Effector memory CD8-positive, alpha-beta T cell (primary cell): ENCODE results near the gene UBXN2A.
A peak's percentile ranks its signal among the peaks of the same experiment; 100 is the strongest.
"Not testable (repeated sequence)": the region's sequence is repeated elsewhere in the genome, so short reads cannot be mapped to it uniquely, and the experiment has no call there.

ENCODE experiments used
- ATAC-seq: fragments of 150-1000 bp; cut with Tn5 transposase; replicated peaks from 2 replicates; pipeline ENCODE4 v1.10.0; 2021; ENCODE audit warnings: mild to moderate bottlenecking, moderate library complexity
- DNase-seq, 3 experiments: peaks; one replicate each; pipeline ENCODE4 v3.0.0; 2021
- H3K27ac Mint-ChIP-seq, 2 donors: one replicate each; pipeline ENCODE4 v1.8.0; 2022; ENCODE audit warnings: mild to moderate bottlenecking in 2 of 2, mixed read lengths in 2 of 2, moderate library complexity in 2 of 2
- H3K27me3 Mint-ChIP-seq, 2 donors: one replicate each; pipeline ENCODE4 v1.8.0; 2022; ENCODE audit warnings: mixed read lengths in 2 of 2
- H3K36me3 Mint-ChIP-seq: one replicate; pipeline ENCODE4 v1.8.0; 2022; ENCODE audit warnings: mild to moderate bottlenecking, moderate library complexity, mixed read lengths; ENCODE audit not compliant: insufficient read depth
- H3K4me1 Mint-ChIP-seq, 2 donors: one replicate each; pipeline ENCODE4 v1.8.0; 2022; ENCODE audit warnings: low read depth in 2 of 2, mixed read lengths in 2 of 2
- H3K4me3 Mint-ChIP-seq, 2 donors: one replicate each; pipeline ENCODE4 v1.8.0; 2022; ENCODE audit warnings: mild to moderate bottlenecking in 2 of 2, mixed read lengths in 2 of 2, moderate library complexity in 2 of 2
- H3K9me3 Mint-ChIP-seq, 2 donors: one replicate each; pipeline ENCODE4 v1.8.0; 2022; ENCODE audit warnings: mixed read lengths in 2 of 2

UBXN2A gene

DNA sequence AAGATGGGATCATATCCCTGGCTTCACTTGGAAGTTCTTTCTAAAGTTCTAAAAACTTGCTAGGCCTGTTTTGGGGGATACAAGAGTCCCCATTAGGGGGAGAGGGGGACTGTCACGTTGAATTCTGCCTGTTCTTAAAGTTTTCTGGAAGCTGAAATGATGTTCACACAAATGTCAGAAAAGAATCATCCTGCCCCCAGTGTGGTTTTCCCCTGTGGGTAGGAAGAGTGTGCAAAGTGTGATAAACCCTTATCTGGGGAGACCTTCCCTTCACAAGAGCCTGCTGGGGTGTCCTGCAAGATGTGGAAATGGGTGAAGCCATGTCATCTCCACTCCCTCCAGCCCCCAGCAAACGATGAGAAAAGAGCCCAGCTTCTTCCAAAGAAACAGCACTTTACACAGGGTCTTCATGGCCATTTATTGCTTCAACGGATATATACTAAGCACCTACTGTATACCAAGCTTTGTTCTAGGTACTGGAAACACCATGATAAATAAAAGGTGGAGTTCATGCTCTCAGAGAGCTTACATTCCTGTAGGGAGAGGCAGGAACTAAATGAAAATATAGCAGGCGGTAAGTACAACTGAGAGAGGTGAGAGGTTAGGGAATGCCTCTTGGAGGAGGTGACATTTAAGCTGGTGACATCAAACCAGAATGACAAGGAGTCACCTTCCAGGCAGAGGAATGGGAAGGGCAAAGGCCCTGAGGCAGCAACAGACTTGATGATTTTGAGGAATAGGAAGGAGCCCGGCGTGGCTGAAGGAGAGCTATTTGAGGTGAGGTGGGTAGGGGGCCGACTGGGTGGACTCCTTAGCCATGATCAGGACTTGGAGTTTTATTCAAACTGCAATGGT, 71.2 kb downstream of the UBXN2A start:
- Mint-ChIP-seq H3K27ac (no peak overlapping the region), H3K4me1 (peaks cover 5 to 7% of the 10 kb centered on the region in 2 donors), H3K9me3 (no peaks in the 10 kb centered on the region), H3K27me3 (peaks cover 31 to 45% of the 10 kb centered on the region in 2 donors), H3K4me3 (no peak overlapping the region), H3K36me3 (no peaks in the 10 kb centered on the region)
- ATAC-seq = peak; percentile 42
- DNase-seq = no peak

DNA sequence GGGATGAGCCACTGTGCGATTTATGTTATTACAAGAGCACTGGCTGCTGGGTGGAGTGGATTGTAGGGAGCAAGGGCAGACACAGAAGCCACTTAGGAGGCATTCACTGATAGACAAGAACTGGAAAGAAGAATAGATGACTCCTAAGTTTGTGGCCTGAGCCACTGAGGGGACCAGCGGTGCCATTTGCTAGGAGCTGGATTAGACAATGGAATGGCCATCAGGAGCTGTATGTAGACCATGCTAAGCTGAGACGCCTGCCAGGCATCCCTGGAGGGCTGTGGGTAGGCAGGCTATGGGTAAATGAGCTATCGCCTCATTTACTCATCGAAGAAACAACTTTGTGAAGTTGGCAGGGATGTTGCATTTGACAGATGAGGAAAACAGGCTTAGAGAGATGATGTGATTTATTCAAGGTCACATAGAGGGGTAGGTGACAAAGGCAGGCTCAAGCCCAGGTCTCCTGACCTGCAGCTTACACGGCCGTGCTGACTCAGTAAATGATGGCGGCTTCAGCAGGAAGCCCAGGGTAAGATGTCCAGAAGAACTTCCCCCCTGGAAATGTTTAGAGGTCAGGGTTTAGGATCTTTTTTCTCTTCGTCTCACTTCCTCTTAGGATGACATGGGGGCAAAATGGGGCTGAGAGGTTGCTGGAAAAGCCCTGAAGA, 72.4 kb downstream of the UBXN2A start:
- Mint-ChIP-seq H3K27me3 (peaks cover 31 to 45% of the 10 kb centered on the region in 2 donors), H3K27ac (no peak overlapping the region), H3K36me3 (no peaks in the 10 kb centered on the region), H3K9me3 (no peaks in the 10 kb centered on the region), H3K4me3 (no peak overlapping the region), H3K4me1 (peaks cover 5 to 7% of the 10 kb centered on the region in 2 donors)
- ATAC-seq (no peak), DNase-seq (no peak)

DNA sequence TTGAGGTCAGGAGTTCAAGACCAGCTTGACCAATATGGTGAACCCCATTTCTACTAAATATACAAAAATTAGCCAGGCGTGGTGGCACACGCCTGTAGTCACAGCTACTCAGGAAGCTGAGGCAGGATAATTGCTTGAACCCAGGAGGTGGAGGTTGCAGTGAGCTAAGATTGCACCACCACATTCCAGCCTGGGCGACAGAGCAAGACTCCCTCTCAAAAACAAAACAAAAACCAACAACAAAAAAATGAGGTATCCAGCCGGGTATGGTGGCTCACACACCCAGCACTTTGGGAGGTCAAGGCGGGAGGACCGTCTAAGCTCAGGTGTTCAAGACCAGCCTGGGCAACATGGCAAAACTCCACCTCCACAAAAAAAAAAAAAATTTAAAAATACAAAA, 74.6 kb downstream of the UBXN2A start:
- ATAC-seq, H3K4me3 Mint-ChIP-seq: not testable (repeated sequence)

DNA sequence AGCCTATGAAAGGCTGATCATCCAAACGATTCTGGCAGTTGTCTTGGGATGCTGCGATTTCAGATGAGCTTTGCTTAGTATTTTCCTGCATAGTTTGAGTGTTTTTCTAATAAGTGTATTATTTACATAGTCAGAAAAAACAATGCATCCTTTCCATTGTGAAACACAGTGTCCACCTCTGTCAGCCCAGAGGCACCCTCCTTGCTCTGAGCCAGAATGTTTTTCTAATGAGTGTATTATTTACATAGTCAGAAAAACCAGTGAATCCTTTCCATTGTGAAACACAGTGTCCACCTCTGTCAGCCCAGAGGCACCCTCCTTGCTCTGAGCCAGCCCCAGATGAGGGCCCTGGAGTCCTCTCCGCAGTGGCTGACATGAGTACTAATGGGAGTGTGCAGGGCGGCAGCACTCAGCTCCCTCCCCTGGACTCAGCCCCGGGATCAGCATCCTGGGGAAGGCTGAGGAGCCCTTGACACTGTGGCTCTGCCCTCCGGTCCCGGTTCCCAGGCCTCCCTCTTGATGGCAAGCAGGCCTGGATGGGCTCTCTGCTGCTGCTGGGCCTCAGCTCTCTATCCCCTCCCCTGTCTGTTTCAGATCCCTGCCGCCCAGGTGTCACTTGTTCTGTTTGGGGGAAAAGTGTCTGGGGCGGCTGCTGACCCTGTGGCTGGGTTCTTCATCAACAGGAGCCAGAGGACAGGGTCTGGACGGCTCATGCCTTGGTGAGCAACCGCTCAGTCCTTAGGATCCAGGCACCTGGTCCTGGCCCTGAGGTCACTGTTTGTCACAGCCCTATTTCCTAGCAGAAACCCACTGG, 75.5 kb downstream of the UBXN2A start:
- no peak overlapping the region for H3K27ac Mint-ChIP-seq
- H3K27me3 Mint-ChIP-seq = peaks cover 29 to 31% of the 10 kb centered on the region in 2 donors
- no peaks in the 10 kb centered on the region for H3K36me3 Mint-ChIP-seq
- H3K4me3 Mint-ChIP-seq = no peak overlapping the region
- ATAC-seq = no peak
- DNase-seq = no peak
- no peaks in the 10 kb centered on the region for H3K9me3 Mint-ChIP-seq
- H3K4me1 Mint-ChIP-seq = peaks cover 5 to 7% of the 10 kb centered on the region in 2 donors

More for the DNA sequence above, 74.6 kb downstream of the UBXN2A start:
- H3K9me3 Mint-ChIP-seq, H3K36me3 Mint-ChIP-seq, DNase-seq, H3K4me1 Mint-ChIP-seq: not testable (repeated sequence)
- Mint-ChIP-seq H3K27me3 (peaks cover 31% of the 10 kb centered on the region in 2 donors), H3K27ac (peak overlapping the region in 1 of 2 donors; percentile 3)

- Mint-ChIP-seq H3K27ac (no peak overlapping the region), H3K4me3 (no peak overlapping the region), H3K36me3 (no peaks in the 10 kb centered on the region), H3K27me3 (peaks cover 23 to 25% of the 10 kb centered on the region in 2 donors), H3K4me1 (peaks cover under 1 to 4% of the 10 kb centered on the region in 2 donors), H3K9me3 (no peaks in the 10 kb centered on the region)
- ATAC-seq (no peak), DNase-seq (no peak)
Observed at GRCh38 chr2:24016376-24016761, 76.1 kb downstream of the UBXN2A start.

DNA sequence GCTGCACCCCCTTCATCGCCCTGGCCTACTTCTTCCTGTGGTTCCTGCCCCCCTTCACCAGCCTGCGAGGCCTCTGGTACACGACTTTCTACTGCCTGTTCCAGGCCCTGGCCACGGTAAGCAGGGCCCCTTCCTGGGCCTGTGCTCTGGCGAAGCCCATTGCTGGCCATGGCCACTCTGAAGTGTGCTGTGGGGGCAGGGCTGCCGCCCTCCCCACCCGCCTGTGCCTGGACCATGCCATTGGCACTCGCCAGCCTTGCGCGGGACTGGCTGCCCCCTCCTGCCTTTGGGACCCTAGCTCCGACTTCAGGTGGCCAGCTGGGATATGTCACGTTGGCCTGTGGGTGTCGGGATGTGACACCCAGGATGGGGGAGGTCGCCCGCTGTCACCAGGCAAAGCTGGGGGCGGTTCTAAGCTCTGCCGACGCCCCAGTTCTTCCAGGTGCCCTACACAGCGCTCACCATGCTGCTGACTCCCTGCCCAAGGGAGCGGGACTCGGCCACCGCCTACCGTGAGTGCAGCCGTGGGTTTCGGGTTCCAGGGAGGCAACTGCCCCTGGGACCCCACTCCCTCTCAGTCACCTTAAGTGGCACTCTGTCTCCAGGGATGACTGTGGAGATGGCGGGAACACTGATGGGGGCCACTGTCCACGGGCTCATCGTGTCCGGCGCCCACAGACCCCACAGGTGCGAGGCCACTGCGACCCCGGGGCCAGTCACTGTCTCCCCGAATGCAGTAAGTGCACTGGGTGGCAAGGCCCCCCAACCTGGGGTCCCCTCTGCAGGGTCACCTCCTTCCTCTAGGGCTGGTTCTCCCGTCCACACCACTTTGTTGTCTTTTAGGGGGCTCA, 76.8 kb downstream of the UBXN2A start:
- ATAC-seq = no peak
- Mint-ChIP-seq H3K9me3 (no peaks in the 10 kb centered on the region), H3K4me1 (no peaks in the 10 kb centered on the region), H3K4me3 (no peak overlapping the region), H3K36me3 (no peaks in the 10 kb centered on the region), H3K27ac (no peak overlapping the region), H3K27me3 (peaks cover 16 to 18% of the 10 kb centered on the region in 2 donors)
- DNase-seq = no peak

- Mint-ChIP-seq H3K27me3 (peaks cover 10 to 14% of the 10 kb centered on the region in 2 donors), H3K4me3 (no peak overlapping the region), H3K4me1 (peaks cover 0 to 2% of the 10 kb centered on the region in 2 donors), H3K9me3 (no peaks in the 10 kb centered on the region), H3K36me3 (no peaks in the 10 kb centered on the region), H3K27ac (no peak overlapping the region)
- DNase-seq (no peak), ATAC-seq (no peak)
Observed at GRCh38 chr2:24017711-24018110, 77.4 kb downstream of the UBXN2A start.

DNA sequence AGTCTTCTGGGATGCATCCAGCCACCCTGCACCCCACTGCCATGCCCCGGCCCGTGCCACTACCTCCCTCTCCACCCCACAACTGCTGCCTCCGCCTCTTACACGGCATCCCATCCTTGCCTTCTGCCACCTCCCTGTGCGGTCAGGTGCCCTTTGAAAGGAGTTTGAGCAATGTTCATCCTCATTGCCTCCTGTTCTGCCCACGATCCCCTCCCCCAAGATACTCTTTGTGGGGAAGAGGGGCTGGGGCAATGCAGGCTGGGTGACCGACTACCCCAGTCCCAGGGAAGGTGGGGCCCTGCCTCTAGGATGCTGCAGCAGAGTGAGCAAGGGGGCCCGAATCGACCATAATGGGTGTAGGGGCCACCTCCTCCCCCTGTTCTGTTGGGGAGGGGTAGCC, 78.0 kb downstream of the UBXN2A start:
- no peak for DNase-seq

GRCh38 chr2:24019729-24020128, 79.5 kb downstream of the UBXN2A start:
- H3K27me3 Mint-ChIP-seq = peaks cover 0 to 2% of the 10 kb centered on the region in 2 donors
- no peaks in the 10 kb centered on the region for H3K9me3 Mint-ChIP-seq
- H3K27ac Mint-ChIP-seq = no peak overlapping the region
- no peak overlapping the region for H3K4me3 Mint-ChIP-seq
- no peak for DNase-seq
- H3K4me1 Mint-ChIP-seq = peaks cover 0 to 2% of the 10 kb centered on the region in 2 donors
- ATAC-seq = no peak
- no peaks in the 10 kb centered on the region for H3K36me3 Mint-ChIP-seq

More for the DNA sequence above, 78.0 kb downstream of the UBXN2A start:
- H3K4me3 Mint-ChIP-seq = no peak overlapping the region
- H3K36me3 Mint-ChIP-seq = no peaks in the 10 kb centered on the region
- H3K27ac Mint-ChIP-seq = no peak overlapping the region
- peaks cover 9% of the 10 kb centered on the region in 2 donors for H3K27me3 Mint-ChIP-seq
- ATAC-seq = no peak
- no peaks in the 10 kb centered on the region for H3K9me3 Mint-ChIP-seq
- peaks cover 0 to 2% of the 10 kb centered on the region in 2 donors for H3K4me1 Mint-ChIP-seq

DNA sequence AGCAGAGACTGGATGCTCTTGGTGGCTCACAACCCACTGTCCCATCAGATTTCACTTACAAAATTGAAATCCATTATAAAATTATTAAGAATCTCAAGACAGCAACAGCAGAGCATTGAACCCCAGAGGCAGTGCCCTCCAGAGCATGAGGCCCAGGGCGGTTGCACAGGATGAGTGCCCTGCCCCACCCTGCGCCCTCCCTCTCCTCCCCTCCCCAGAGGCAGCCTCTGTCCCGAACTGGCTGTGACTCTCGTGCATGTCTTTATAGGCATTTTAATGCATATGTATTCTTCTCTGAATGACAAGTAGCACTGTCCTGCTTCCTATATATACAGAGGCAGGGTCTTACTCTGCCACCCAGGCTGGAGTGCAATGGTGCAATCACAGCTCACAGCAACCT, 80.0 kb downstream of the UBXN2A start:
- Mint-ChIP-seq H3K9me3 (no peaks in the 10 kb centered on the region), H3K36me3 (no peaks in the 10 kb centered on the region), H3K27me3 (no peaks in the 10 kb centered on the region), H3K27ac (no peak overlapping the region), H3K4me3 (no peak overlapping the region), H3K4me1 (peaks cover 0 to 4% of the 10 kb centered on the region in 2 donors)
- ATAC-seq (no peak), DNase-seq (no peak)

- no peak overlapping the region for H3K4me3 Mint-ChIP-seq
- H3K27me3 Mint-ChIP-seq = no peaks in the 10 kb centered on the region
- ATAC-seq (peak; percentile 26), DNase-seq (no peak)
- no peak overlapping the region for H3K27ac Mint-ChIP-seq
- H3K4me1 Mint-ChIP-seq = peaks cover 0 to 4% of the 10 kb centered on the region in 2 donors
- no peaks in the 10 kb centered on the region for H3K9me3 Mint-ChIP-seq
- H3K36me3 Mint-ChIP-seq = no peaks in the 10 kb centered on the region
Observed at GRCh38 chr2:24021122-24021998, 81.1 kb downstream of the UBXN2A start.
